ENCODE results near the gene COL8A1.

- TF ChIP-seq CTCF (IDR thresholded peaks at IDR 0.05; ENCODE audit: low read depth, low read length) (no peak), EZH2phosphoT487 (IDR thresholded peaks at IDR 0.05; ENCODE audit: low read depth) (no peak)
These were observed 48.1 kb downstream of the COL8A1 start for GRCh38 chr3:99686469-99686868.
